HL-60 (cell line): ENCODE results near the gene NRCAM.

Experiments used
- CTCF ChIP-seq: IDR thresholded peaks from one replicate; pipeline ENCODE4 v1.5.1; 2011; ENCODE audit warnings: low read length, control low read depth, inconsistent platforms; ENCODE audit not compliant: insufficient read depth
- POLR2AphosphoS5 ChIP-seq: IDR thresholded peaks from 2 replicates; pipeline ENCODE4 v1.6.1; 2012; ENCODE audit warnings: low read depth
- REST ChIP-seq: IDR thresholded peaks from 2 replicates; pipeline ENCODE4 v1.6.1; 2012; ENCODE audit warnings: low read depth; ENCODE audit not compliant: insufficient replicate concordance

DNA sequence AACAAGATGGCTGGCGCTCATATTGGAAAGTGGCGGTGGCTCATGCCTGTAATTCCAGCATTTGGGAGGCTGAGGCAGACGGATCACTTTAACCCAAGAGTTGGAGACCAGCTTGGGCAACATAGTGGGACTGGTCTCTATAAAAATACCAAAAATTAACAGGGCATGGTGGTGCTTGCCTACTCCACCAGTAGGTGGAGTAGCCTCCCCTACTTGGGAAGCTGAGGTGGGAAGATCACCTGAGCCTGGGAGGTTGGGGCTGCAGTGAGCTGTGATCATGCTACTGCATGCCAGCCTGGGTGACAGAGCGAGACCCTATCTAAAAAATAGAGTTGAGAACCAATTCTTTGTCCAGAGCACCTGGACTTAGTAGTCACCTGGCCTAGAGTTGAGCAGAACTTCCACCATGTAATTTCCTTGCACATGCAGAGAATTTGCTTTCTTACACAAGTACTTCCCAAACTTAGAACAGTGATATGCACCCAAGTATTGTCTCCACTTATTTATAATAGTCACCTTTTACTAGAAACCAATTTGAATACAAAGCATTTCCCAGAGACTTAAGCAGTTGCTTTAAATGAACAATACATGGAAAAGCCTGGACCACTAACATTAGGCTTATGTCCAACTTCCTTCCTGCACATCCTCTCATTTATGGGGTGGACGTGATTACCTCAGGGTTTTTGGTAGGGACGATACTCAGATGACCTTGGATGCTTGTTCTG lies 342.0 kb downstream of the NRCAM start:
- TF ChIP-seq CTCF = peak; percentile 21
- TF ChIP-seq POLR2AphosphoS5 = no peak
- TF ChIP-seq REST = no peak
